Stimulated activated CD4-positive, alpha-beta T cell treated with anti-CD3 and anti-CD28 coated beads, Interleukin-2, amount 100 ng/mL, for 4 hours (primary cell): ENCODE data around the gene DDX50.

Source experiments
- DNase-seq: peaks from one replicate; pipeline ENCODE4 v3.0.0-alpha.2; 2020; ENCODE audit warnings: low read depth

Gene DDX50

DNA sequence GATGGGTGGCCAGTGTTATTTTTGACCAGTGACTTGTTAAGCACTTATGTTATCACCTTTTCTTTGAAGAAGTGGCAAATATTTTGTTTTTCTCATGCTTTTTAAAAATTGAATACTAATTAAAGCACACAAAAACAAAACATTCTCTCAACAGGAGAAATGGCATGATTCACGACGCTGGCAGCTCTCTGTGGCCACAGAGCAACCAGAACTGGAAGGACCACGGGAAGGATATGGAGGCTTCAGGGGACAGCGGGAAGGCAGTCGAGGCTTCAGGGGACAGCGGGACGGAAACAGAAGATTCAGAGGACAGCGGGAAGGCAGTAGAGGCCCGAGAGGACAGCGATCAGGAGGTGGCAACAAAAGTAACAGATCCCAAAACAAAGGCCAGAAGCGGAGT lies 81.3 kb downstream of the DDX50 start:
- DNase-seq: no peak

DNA sequence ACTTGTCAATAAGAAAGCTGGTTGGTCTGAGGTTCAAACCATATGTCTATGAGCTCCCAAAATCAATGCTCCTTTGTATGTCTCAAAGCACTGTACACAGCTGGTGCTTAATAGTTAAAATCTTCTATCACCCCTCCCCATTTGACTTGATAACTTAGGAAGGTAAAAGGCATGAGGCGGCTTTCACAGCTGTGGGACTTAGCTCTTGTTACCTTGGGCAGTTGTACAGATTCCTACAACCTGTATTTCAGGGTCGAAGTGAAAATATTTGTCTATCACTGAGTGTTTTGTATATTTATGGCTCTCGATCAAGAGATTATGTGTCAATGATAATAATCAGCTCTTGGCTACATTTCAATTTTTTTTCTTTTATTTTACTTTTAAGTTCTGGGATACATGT lies 86.5 kb downstream of the DDX50 start:
- DNase-seq: no peak

DNA sequence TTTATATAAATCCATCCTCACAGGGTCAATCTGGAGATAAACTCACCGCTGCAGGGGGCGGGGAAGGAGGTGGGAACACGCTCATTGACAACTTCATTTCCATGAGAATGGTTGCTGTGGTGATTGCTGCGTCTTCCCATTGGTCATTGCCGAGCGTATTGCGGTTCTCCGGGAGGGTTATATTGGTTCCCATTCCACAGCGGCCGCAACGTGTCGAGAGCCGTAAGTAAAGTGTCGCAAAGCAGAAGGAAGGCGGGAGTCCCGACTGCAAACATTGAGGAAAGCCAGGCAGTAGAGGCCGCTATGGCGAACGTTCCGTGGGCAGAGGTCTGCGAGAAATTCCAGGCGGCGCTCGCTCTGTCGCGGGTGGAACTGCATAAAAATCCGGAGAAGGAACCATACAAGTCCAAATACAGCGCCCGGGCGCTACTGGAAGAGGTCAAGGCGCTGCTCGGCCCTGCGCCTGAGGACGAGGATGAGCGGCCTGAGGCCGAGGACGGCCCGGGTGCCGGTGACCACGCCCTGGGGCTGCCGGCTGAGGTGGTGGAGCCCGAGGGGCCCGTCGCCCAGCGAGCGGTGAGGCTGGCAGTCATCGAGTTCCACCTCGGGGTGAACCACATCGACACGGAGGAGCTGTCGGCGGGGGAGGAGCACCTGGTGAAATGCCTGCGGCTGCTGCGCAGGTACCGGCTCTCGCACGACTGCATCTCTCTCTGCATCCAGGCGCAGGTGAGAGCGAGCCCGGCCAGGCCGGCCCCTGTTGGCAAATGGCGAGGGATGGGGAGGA lies 87.6 kb downstream of the DDX50 start, which contains the start of gene KIFBP:
Gene KIFBP, plus strand, starts transcription at position 274 of the 787 bp plus-strand sequence. Its CDS starts 30 bp downstream, at position 304.
- peak; percentile 60 for DNase-seq

DNA sequence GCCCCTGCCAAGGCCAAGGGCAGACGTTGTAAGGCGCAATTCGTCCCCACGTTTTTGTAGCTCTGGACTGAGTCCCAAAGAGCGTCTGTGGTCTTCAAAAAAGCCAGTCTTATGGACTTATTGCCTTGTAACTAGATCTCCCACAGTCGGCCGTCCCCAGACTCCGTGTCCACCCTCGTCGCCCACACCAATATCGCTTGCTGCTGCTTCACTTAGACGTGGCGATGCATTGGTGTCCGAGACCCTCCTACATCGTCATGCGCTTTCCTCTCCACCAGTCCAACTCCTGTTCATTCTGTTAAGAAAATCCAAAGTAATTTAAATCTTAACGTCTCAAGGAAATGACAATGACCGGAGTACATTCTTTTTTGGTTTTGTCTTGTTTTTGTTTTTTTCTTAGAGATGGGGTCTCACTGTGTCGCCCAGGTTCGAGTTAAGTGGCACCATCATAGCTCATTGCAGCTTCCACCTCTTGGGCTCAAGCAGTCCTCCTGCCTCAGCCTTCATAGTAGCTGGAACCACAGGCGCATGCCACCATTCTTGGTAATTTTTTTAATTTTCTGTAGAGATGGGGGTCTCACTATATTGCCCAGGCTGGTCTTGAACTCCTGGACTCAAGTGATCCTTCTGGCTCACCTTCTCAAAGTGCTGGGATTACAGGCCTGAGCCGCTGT lies 88.3 kb downstream of the DDX50 start:
- no peak for DNase-seq

DNA sequence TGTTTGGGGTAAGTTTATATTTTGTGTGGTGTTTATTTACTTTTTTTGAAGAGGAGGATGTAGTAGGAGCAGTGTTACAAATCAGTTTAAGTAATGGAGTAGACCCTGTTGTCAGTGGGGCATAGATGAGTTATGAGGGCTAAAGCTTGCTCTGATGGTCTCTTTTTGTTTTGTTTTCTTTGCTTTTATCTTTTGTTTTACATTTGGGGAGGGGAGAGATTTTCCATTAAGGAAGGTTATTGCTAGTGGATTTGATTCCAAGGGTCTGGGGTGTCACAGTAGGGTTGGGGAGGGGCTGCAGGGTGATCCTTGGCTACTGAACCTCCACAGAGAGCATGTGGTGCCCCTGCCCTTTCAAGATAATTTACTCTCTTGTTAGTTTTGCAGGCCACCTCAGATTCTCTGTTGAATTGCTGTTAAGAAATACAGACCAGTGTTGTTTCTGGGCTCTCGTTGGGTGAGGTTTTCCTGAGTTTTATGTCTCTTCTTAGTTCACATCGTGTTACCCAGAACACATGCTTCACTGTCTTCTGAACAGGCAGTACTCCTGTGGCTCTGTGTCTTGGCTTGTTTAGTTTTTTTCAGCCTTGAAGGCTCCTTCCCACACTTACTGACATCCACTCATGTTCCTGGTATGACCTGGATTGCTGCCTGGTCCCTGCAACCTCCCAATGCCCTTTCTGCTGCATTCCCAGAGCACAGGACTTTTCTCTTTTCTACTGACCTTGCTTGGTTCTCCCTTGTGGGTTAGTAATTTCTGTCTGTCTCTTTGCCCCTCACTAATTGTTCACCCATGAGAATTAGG lies 91.7 kb downstream of the DDX50 start:
- DNase-seq: no peak
